B cell (primary cell): Measurements from ENCODE around the gene ING3. TPM values are rescaled to one million over a fixed set of nuclear protein-coding genes. Genes with fewer than 3 reads are reported as not detected.

ENCODE experiments used
- ATAC-seq: fragments of 200-7000 bp; cut with Tn5 transposase; one replicate; pipeline ENCODE4 v1.10.0; 2021; ENCODE audit warnings: low read depth, mild to moderate bottlenecking, moderate number of reproducible peaks, moderate library complexity
- CTCF ChIA-PET: fragments of 350-600 bp; sonication (Branson Sonifier 250); formaldehyde crosslinking; loops from one replicate; lab custom pipeline; 2021; ENCODE audit warnings: antibody characterized with exemption, inconsistent platforms; lab: Charles Lee
- POLR2A ChIA-PET: fragments of 350-600 bp; sonication (Branson Sonifier 250); formaldehyde crosslinking; loops from one replicate; lab custom pipeline; 2021; ENCODE audit warnings: antibody characterized with exemption; lab: Charles Lee
- DNase-seq: peaks from one replicate; pipeline ENCODE4 v3.0.0; 2013
- H2AFZ ChIP-seq: 2 replicates; pipeline ENCODE4 v1.6.1; 2012; ENCODE audit warnings: mild to moderate bottlenecking, low read depth, low read length; ENCODE audit not compliant: insufficient read depth, poor library complexity, severe bottlenecking
- H3K27ac ChIP-seq, 2 donors: 1 replicate in 1 of 2; 2 replicates in 1 of 2; pipeline ENCODE4 v1.5.1; 2012 to 2013; ENCODE audit warnings: low read length in 2 of 2, mild to moderate bottlenecking in 2 of 2, moderate library complexity in 1 of 2
- H3K27me3 ChIP-seq, 4 experiments: fragments of 200-600 bp in 1 of 4; sonication (generic) in 1 of 4; replicated peaks in 1 of 4; 1 replicate in 2 of 4; 2 replicates in 2 of 4; pipeline versions ENCODE4 v1.6.1 to v1.7.0; 2013 to 2016; ENCODE audit warnings: low read length in 3 of 4, mild to moderate bottlenecking in 2 of 4, mixed read lengths in 1 of 4, moderate library complexity in 1 of 4; ENCODE audit not compliant: insufficient read depth in 4 of 4, control insufficient read depth in 3 of 4; ENCODE audit errors: control extremely low read depth in 1 of 4
- H3K36me3 ChIP-seq, 2 experiments: replicated peaks in 1 of 2; 1 replicate in 1 of 2; 2 replicates in 1 of 2; pipeline versions ENCODE4 v1.6.1 to v1.7.1; 2013; ENCODE audit warnings: low read length in 1 of 2; ENCODE audit not compliant: insufficient read depth in 2 of 2, control insufficient read depth in 1 of 2; ENCODE audit errors: control extremely low read depth in 1 of 2, extremely low read depth in 1 of 2
- H3K4me1 ChIP-seq, 2 donors: fragments of 200-600 bp in 1 of 2; sonication (generic) in 1 of 2; 1 replicate in 1 of 2; 2 replicates in 1 of 2; pipeline versions ENCODE4 v1.5.1 to v1.6.1; 2013 to 2017; ENCODE audit warnings: low read length in 2 of 2; ENCODE audit not compliant: control insufficient read depth in 2 of 2, insufficient read depth in 2 of 2
- H3K4me2 ChIP-seq: replicated peaks from 2 replicates; pipeline ENCODE3; 2012; ENCODE audit warnings: mild to moderate bottlenecking, low read depth, low read length; ENCODE audit not compliant: poor library complexity, severe bottlenecking
- H3K4me3 ChIP-seq, 5 experiments: fragments of 200-600 bp in 1 of 5; sonication (generic) in 1 of 5; 1 replicate in 3 of 5; 2 replicates in 2 of 5; pipeline versions ENCODE4 v1.5.1 to v1.7.0; 2011 to 2016; ENCODE audit warnings: low read length in 4 of 5, mild to moderate bottlenecking in 4 of 5, low read depth in 2 of 5, control low read depth in 1 of 5, moderate library complexity in 1 of 5; ENCODE audit not compliant: insufficient read depth in 1 of 5; ENCODE audit errors: control extremely low read depth in 1 of 5, extremely low read depth in 1 of 5
- H3K79me2 ChIP-seq: fragments of 200-600 bp; sonication (generic); one replicate; pipeline ENCODE4 v1.6.0; 2016; ENCODE audit warnings: low read length; ENCODE audit not compliant: control insufficient read depth, insufficient read depth
- H3K9ac ChIP-seq: fragments of 200-600 bp; sonication (generic); 2 replicates; pipeline ENCODE4 v1.6.1; 2017; ENCODE audit warnings: mild to moderate bottlenecking, low read length, moderate library complexity
- H3K9me3 ChIP-seq, 3 donors: one replicate each; pipeline versions ENCODE4 v1.6.1 to v1.7.1; 2013; ENCODE audit warnings: low read length in 2 of 3; ENCODE audit not compliant: control insufficient read depth in 2 of 3, insufficient read depth in 1 of 3; ENCODE audit errors: control extremely low read depth in 1 of 3
- H4K20me1 ChIP-seq: 2 replicates; pipeline ENCODE4 v1.6.0; 2012; ENCODE audit warnings: mild to moderate bottlenecking, low read length; ENCODE audit not compliant: insufficient read depth, control insufficient read depth, poor library complexity, severe bottlenecking
- H3K27ac Mint-ChIP-seq: one replicate; pipeline ENCODE4 v1.8.0; 2021; ENCODE audit warnings: mixed read lengths
- H3K27me3 Mint-ChIP-seq: one replicate; pipeline ENCODE4 v1.8.0; 2021; ENCODE audit warnings: mixed read lengths
- H3K4me1 Mint-ChIP-seq: one replicate; pipeline ENCODE4 v1.8.0; 2021; ENCODE audit warnings: mixed read lengths
- H3K4me3 Mint-ChIP-seq: one replicate; pipeline ENCODE4 v1.8.0; 2021; ENCODE audit warnings: mixed read lengths
- H3K9me3 Mint-ChIP-seq: one replicate; pipeline ENCODE4 v1.8.0; 2022; ENCODE audit warnings: mixed read lengths; ENCODE audit not compliant: insufficient read depth
- EZH2 ChIP-seq: IDR thresholded peaks from 2 replicates; pipeline ENCODE4 v1.6.1; 2012; ENCODE audit warnings: borderline replicate concordance, low read depth, mild to moderate bottlenecking, moderate library complexity, low read length; ENCODE audit not compliant: insufficient read depth, poor library complexity, severe bottlenecking
- WGBS: methylation state at CpG from one replicate; pipeline ENCODE4 v1.1.5; 2013; ENCODE audit warnings: missing lambda C conversion rate; ENCODE audit not compliant: insufficient coverage; 5-methylcytosine and 5-hydroxymethylcytosine counted together
- intact Hi-C: fragments of 100-400 bp; cut with micrococcal nuclease; formaldehyde crosslinking; loops from one replicate; pipeline ENCODE4 v1.10.0; 2022
- polyA plus RNA-seq: library from polyadenylated mRNA; depleted of rRNA; stranded (reverse); fragments of >200 nt; gene quantifications from 2 replicates; pipeline ENCODE4 v1.2.3, GENCODE V29; 2012
- total RNA-seq, 2 donors: library from RNA; stranded (reverse); fragments of 120-200 nt in 1 of 2; gene quantifications; 1 replicate in 1 of 2; 2 replicates in 1 of 2; pipeline versions ENCODE4 v1.2.3 to v1.2.4, GENCODE V29; 2013 to 2022
- TF ChIP-seq, protein P1 (sequence below): fragments of 200-600 bp; IDR thresholded peaks from one replicate; pipeline ENCODE4 v1.8.0; 2022; ENCODE audit warnings: antibody characterized with exemption, mild to moderate bottlenecking

The ING3 gene
- total and polyA plus RNA-seq, 2 donors (not counting 1 experiment from before 2014, with no cell fraction given) = 29.5 to 38.0 TPM

DNA sequence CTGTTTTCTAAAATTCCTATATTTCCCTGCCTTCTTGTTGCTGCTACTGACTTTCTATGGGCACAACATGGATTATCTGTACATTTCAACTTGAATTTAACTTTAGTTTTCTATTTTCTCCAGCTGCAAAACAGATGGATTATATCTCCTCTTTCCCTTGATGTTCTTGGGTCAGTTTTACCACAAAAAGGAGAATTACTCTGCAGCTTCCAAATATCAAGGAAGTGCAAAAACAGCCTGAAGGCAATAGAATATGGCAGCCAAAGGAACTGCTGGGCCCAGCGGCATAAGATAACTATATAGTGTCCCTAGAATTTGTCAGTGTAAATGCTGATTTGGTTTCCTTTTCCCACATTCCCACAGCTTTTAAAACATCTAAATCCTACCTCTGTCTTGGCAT is 67.0 kb downstream of the ING3 start:
- ATAC-seq = no peak
- H4K20me1 ChIP-seq = no peaks in the 10 kb centered on the region
- H3K9me3 Mint-ChIP-seq = no peaks in the 10 kb centered on the region
- ChIA-PET CTCF (no interaction called here), POLR2A (no interaction called here)
- H3K27ac Mint-ChIP-seq = no peak overlapping the region
- H3K9me3 ChIP-seq = no peaks in the 10 kb centered on the region
- no peaks in the 10 kb centered on the region for H3K27me3 ChIP-seq
- no peak overlapping the region for H3K27ac ChIP-seq
- no peak overlapping the region for H3K4me3 ChIP-seq
- H2AFZ ChIP-seq = no peak overlapping the region
- H3K36me3 ChIP-seq = no peaks in the 10 kb centered on the region
- TF ChIP-seq EZH2 = no peak
- TF ChIP-seq, protein P1, sequence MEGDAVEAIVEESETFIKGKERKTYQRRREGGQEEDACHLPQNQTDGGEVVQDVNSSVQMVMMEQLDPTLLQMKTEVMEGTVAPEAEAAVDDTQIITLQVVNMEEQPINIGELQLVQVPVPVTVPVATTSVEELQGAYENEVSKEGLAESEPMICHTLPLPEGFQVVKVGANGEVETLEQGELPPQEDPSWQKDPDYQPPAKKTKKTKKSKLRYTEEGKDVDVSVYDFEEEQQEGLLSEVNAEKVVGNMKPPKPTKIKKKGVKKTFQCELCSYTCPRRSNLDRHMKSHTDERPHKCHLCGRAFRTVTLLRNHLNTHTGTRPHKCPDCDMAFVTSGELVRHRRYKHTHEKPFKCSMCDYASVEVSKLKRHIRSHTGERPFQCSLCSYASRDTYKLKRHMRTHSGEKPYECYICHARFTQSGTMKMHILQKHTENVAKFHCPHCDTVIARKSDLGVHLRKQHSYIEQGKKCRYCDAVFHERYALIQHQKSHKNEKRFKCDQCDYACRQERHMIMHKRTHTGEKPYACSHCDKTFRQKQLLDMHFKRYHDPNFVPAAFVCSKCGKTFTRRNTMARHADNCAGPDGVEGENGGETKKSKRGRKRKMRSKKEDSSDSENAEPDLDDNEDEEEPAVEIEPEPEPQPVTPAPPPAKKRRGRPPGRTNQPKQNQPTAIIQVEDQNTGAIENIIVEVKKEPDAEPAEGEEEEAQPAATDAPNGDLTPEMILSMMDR = no peak
- H3K9ac ChIP-seq = no peak overlapping the region
- no peaks in the 10 kb centered on the region for H3K4me1 Mint-ChIP-seq
- peaks cover 4% of the 10 kb centered on the region for H3K27me3 Mint-ChIP-seq
- H3K4me2 ChIP-seq = no peak overlapping the region
- H3K4me1 ChIP-seq = no peaks in the 10 kb centered on the region
- H3K79me2 ChIP-seq = no peaks in the 10 kb centered on the region
- DNase-seq = no peak
- WGBS = no CpG with 5 or more reads among the region's 1 CpG
- intact Hi-C loops = no loop called here
- no peak overlapping the region for H3K4me3 Mint-ChIP-seq

DNA sequence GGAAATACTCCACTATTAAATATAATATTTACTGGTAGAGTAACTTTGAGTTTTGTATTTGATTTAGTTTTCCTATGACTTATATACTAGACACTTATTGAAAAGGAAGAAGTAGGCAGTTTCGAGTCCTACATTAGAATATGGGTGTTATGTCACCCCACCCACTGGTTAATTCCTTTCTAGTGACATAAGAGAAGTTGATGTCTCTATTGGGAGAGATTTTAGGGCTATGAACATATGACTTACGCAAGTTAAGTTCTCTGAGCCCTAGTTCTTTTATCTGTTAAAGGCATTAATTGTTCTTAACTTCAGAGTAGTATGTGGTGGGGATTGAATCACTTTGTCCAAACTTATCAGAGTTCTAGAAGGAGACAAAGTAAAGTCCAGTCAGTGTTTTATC is 68.4 kb downstream of the ING3 start:
- ATAC-seq = no peak
- H3K9ac ChIP-seq = no peak overlapping the region
- TF ChIP-seq, protein P1 = no peak
- TF ChIP-seq EZH2 = no peak
- ChIA-PET CTCF (no interaction called here), POLR2A (no interaction called here)
- no peak overlapping the region for H3K27ac ChIP-seq
- H3K4me3 ChIP-seq = no peak overlapping the region
- no peaks in the 10 kb centered on the region for H4K20me1 ChIP-seq
- H3K79me2 ChIP-seq = no peaks in the 10 kb centered on the region
- H3K4me1 ChIP-seq = no peaks in the 10 kb centered on the region
- Mint-ChIP-seq H3K4me1 (no peaks in the 10 kb centered on the region), H3K27ac (no peak overlapping the region), H3K27me3 (peaks cover 1% of the 10 kb centered on the region), H3K9me3 (no peaks in the 10 kb centered on the region), H3K4me3 (no peak overlapping the region)
- DNase-seq = no peak
- no peak overlapping the region for H2AFZ ChIP-seq
- H3K36me3 ChIP-seq = no peaks in the 10 kb centered on the region
- H3K4me2 ChIP-seq = no peak overlapping the region
- intact Hi-C loops = no loop called here
- no CpG with 5 or more reads among the region's 2 CpGs for WGBS
- no peaks in the 10 kb centered on the region for H3K27me3 ChIP-seq
- no peaks in the 10 kb centered on the region for H3K9me3 ChIP-seq
